HG03565 (cell line): Measurements from ENCODE around the gene XPO5.

Source experiments
- ATAC-seq: cut with Tn5 transposase; IDR thresholded peaks from one replicate; pipeline ENCODE4 v1.9.1; 2021; ENCODE audit warnings: mild to moderate bottlenecking, moderate library complexity; ENCODE audit not compliant: unreplicated experiment

The XPO5 gene

GRCh38 chr6:43476746-43477145, 99.1 kb downstream of the XPO5 start:
- no peak for ATAC-seq

DNA sequence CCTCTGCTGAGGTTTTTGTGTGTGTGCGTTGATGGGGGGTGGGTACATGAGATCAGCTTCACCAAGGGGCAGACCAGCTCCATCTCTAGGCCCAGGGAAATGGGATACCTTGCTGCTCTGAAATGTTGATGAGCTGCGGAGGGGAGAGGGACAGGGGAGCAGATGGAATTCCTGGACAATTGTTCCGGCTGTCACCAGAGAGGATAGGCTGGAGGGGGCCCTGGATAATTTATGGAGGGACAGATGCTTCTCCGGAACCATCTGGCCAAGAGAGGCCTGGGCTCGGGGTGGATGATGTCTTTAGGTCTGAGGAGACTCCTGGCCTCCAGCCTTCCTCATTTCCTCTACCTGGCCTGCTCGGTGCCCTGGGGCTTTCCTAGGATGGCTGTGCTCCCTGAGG, 100.3 kb downstream of the XPO5 start:
- ATAC-seq = no peak

- ATAC-seq = no peak
These were observed 103.3 kb downstream of the XPO5 start for GRCh38 chr6:43472515-43472914.
